Measurements from ENCODE around the gene COL9A3.

Gene COL9A3

DNA sequence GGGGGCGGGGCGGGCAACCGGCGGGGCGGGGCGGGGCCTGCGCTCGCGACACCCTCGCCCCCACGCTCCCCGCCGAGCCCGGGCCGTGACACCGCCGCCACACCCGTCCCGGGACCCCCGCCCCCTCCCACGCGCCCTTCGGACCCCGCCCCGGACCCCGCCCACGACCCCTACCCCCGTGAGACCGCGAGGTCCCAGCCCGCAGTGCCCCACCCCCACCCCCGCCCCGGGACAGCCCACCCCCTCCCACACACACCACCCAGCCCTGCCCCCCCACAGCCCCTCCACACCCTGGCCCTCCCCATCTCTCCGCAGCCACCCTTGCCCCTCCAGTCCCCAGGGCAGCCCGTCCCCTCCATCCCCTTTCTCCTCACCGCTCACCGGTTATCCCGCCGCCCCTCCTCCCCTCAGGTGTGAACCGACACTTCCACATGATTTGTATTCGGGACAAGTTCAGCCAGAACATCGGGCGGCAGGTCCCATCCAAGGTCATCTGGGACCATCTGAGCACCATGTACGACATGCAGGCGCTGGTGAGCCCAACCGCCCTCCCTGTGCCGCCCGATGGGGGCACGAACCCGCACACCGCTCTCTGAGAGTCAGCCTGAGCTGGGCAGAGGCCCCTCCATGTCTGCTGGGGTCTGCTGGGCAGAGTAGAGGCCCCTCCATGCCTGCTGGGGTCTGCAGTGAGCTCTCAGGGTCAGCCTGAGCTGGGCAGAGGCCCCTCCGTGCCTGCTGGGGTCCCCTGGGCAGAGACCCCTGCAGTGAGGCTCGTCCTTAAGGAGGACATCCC is 20.0 kb upstream of the COL9A3 start:
- DNase-seq (ENCODE audit: low read depth, low spot score), result no peak

DNA sequence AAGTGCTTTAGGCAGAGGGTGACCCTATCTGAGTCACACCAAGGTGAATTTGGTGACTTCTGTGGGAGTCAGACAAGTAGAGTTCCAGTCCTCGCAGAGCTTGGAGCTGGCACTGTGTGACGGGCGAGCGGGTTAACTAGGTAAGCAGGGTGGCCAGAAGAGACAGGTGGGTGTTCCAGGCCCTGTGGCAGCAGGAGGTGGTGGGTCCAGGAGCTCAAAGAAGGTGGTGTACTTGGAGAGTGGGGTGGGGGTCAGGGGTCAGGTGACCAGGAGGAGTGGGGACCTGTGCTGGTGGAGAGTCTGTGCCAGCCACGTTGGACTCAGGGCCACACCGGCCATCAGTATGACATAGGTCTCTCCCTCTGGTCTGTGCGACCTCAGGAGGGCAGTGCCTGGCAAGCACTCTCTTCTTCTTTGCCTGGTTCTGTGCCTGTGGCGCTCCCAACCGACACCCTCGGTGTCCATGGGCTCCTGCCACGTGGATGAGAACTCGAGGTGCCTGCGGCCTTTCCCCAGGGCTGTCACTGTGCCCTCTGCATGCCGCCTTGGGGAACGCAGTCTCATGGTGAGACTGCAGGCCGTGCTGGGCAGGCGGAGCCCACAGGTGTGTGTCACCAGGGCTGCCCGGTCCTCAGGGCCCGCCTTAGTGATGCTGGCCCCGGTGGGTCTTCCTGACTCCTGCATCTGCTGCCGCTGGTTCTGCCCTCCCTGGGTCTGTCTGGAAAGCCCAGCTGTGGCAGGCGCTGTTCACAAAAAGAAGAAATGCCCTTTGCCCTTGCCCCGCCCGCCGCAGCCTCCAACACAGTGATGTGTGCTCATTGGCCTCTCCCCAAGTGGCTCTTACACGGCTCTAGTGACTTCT is 18.9 kb upstream of the COL9A3 start:
- DNase-seq (ENCODE audit: low read depth, low spot score), result no peak

DNA sequence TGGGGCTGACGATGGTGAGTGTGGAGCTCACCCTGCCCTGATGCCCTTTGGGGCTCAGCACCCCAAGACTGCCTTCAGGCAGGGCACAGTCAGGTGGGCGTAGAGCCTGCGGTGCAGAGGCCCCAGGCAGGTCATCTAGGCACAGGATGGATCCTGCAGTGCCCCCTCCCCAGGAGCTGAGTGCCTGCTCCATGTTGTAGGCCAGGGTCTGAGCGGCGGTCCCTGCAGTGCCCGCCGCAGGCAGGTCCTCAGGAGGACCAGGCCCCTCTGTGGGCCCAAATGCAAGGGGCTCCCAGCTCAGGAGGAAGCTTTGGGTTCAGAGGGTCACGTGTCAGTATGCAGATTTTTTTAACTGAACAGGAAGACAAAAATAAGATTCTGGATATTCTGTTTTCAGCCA is 17.8 kb upstream of the COL9A3 start:
- no peak for DNase-seq (ENCODE audit: low read depth, low spot score)

DNA sequence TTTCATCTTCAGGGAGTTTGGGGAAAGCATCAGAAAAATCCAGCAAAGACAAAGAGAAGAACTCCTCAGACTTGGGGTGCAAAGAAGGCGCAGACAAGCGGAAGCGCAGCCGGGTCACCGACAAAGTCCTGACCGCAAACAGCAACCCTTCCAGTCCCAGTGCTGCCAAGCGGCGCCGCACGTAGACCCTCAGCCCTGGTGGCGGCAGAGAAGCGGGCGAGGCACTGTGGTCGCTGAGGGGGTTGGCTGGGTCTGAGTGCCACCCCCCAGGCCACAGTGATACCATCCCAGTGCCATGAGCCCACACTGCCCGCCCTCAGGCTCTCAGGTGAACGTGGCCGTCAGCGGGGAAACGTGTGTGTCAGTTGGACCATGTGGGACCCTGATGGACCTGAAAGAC is 17.4 kb upstream of the COL9A3 start:
- DNase-seq (ENCODE audit: low read depth, low spot score), result no peak

DNA sequence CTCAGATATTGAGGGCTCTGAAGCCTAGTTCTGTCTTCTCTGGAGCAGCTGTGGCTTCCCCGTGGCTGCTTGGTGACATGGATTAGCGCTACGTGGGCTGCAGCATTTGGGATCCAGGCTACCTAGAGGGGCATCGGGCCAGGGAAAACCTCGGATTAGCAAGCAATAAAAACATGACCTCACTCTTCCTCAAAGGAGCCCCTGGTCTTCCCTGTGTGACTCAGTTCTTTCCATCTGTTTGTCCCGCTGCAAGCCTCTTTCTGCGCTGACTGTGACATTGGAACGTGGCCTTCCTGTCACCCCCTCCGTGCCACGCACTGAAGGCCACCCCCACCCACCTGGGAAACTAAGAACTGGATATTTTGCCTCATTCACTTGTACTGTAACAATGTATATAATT is 17.0 kb upstream of the COL9A3 start:
- no peak for DNase-seq (ENCODE audit: low read depth, low spot score)

DNA sequence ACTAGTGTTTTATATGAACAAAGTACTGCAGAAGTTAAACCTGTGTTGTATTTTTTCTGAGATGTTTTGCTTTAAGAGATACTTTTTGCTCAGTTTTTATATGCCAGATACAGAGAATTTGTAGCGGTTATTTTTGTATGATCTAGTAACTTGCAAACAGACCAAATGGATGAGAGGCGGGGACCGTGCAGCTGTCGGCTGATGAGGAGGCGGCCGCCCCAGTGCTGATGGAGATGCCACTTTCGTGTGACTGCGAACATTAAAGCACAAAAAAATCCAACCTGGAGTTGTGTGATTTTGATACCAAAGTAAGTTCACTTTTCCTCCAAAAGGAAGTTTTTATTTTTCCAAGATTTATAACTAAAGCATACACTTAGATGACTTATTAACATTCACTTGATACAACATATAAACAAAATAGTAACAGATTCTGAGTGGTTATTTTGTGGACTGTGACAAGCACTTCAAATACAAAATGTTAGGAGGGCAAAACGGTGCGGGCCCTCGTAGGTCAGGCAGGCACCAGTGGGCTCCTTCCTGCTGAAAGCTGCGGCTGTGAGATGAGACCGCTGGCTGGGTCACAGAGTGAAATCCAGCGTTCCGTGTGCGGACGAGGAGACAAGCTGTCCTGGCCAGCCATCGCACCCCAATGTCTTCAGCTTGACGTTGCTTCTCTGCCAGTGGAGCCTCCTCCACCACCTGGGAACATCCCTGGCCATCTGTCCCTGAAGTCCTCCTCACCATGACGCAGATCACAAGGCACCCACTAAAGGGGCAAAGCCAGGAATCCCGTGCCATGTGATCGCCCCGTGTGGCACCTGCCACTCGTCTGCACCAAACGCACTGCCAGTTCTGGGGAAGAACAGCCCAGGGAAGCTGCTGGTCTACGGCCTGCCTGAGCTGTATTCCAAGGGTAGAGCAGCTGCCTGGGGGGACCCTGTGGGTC is 16.3 kb upstream of the COL9A3 start:
- DNase-seq (ENCODE audit: low read depth, low spot score), result no peak

DNA sequence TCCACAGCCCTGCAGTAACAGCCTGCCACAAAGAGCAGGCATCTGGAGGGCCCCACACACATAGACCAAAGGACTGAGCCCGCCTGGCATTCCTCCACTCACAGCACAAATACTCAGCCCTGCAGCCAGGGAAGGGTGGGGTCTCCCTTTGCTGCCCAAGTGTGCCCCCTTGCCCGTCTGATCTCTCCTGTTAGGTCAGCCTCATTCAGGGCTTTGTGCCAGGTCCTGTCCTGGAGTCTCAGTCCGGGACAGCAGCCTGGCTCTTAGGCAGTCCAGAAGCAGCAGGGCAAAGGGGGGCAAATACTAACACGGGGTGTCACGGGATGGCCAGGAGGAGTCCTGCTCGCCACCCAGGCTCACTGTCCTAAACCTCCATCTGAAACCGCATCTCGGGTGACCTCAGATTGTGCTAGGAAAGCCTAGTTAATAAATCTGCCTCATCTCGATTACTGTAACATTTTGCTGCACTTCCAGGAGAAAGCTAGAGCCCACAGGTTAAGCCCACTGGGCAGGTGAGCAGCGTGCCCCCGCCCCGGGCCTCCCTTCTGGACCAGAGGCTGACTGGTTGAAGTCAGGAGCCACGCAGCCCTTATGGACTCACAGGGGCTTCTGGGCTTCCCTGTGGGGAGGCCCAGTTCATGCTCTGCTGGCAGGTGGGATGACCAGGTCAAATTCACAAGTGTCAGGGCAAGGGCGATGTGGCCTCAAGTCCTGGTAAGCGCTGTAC is 15.4 kb upstream of the COL9A3 start:
- DNase-seq (ENCODE audit: low read depth, low spot score), result no peak

DNA sequence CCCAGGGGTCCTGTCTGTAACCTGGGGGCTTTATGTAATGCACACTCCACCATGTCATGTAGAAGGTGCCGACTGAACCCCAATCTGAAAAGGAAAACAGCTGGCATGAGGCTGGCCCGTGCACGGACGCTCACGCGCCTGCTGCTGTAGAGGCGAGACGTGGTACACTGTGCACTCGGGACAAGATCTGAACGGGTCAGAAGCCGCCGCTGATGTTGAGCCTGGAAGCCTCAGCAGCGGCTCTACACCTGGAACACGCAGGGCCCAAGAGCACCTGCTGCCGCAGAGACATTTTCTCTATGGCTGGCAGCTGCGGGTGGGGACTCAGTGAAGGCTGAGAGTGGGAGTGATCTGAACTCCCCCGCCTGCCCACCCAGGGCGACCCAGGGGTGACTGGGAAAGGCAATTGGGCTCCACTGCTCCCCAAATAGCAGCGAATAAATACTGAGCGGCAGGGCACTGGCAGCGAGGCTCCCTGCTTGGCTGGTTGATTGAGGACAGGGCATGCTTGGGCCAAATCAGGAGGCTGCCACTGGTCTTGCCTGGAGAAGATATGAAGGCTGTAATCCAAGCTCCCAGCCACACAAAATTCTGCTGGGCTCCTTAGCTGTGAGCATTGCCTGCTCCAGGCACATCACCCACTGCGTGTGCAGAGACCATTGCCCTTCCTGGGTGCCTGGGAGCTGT is 14.7 kb upstream of the COL9A3 start:
- no peak for DNase-seq (ENCODE audit: low read depth, low spot score)

DNA sequence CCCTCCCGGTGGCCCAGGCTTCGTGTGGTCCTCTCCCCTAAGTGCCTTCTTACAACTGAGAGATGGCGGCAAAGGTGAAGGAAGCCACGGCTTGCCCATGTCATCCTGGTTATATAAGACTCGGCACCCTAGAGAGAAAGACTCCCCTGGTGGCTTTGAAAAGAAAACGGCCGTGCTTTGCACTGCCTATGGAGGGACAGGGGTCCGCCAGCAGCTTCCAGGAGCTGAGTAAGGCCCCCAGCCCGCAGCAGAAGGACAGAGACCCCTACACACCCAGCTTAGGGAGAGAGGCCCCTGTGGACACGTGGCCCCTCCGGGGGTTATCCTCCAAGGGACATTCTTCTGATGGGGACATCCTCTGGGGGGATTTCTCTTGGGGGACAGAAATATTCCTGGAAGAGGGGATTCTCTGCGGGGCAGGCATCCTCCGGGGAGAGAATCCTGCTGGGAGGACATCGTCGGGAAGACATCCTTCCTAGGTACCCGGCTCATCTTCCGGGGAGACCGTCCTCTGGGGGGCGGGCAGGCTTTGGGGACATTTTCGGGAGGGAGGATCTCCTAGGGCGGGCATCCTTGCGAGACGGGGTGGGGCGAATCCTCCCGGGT is 12.7 kb upstream of the COL9A3 start:
- DNase-seq (ENCODE audit: low read depth, low spot score), result no peak

DNA sequence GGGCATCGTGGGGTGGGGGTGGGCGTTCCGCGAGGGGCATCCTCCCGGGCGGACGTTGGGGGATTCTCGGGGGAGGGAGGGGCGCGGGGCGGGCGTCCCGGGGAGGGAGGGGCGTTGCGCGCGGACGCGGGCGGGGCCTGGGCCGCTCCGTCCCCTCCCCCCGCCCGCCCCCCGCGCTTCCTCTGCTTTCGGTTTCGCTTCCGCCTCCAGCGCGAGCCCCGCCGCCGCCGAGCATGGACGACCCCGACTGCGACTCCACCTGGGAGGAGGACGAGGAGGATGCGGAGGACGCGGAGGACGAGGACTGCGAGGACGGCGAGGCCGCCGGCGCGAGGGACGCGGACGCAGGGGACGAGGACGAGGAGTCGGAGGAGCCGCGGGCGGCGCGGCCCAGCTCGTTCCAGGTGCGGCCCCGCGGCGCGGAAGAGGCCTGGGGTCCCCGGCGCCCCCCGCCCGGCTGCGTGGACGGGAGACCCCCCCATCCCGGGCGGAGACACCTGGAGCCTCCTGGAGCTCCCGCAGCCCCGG is 12.2 kb upstream of the COL9A3 start, which contains the start of gene OGFR:
Gene OGFR (plus strand): TSS at position 209 of the 528 bp plus-strand sequence. CDS start 25 bp downstream, at position 234.
- no peak for DNase-seq (ENCODE audit: low read depth, low spot score)

DNA sequence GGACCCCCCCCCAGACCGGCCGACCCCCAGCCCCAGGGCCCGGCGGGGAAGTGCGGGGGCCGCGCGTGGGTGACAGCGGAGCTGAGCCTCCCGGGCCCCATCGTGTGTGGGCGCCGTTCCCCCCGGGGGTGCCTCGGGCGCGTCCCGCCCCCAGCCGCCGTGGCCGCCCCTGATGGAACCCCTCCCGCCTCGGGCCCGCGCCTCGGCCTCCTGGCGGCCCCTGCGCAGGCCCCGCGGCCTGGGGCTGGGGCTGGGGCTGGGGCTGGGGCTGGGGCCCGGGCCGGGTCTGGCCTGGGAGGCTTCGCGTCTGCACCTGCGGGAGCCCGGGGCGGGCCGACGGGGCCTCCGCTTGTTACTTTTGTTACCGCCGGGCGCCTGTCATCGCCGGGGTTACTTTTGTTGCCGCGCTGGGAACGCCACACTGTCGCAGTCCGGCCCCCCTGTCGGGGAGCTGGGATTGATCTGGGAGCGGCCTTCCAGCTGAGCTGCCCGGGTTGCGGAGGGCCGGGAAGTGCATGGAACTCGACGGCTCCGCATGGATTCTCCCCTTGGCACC is 11.6 kb upstream of the COL9A3 start:
- DNase-seq (ENCODE audit: low read depth, low spot score), result no peak

DNA sequence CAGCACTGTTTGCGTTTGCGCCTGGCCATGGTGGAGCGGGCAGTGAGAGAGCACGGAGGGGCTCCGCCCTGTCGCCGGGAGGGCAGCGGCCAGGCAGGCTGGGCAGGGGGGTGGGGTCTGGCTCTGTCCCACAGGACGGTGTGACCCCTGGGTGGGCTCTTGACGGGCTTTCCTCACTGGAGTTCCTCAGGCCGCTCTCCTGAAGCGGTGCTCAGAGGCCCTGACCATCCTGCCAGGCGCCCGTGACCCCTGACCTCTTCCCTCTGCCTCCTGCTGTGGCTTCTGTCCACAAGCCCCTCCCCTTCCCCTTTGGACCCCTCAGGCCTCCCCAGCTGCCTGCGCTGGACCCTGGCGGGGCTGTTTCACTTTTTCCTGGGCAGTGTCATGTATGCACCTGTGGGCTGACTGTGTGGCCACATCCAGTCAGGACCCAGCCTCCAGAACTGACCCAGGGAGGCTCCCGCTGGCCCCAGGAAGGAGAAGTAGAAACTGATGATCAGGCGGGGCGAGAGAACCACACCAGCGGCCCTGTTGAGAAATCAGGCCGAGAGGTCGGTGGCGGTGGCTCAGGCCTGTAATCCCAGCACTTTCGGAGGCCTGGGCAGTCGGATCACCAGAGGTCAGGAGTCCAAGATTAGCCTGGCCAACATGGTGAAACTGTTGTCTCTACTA is 11.0 kb upstream of the COL9A3 start:
- DNase-seq (ENCODE audit: low read depth, low spot score), result no peak

DNA sequence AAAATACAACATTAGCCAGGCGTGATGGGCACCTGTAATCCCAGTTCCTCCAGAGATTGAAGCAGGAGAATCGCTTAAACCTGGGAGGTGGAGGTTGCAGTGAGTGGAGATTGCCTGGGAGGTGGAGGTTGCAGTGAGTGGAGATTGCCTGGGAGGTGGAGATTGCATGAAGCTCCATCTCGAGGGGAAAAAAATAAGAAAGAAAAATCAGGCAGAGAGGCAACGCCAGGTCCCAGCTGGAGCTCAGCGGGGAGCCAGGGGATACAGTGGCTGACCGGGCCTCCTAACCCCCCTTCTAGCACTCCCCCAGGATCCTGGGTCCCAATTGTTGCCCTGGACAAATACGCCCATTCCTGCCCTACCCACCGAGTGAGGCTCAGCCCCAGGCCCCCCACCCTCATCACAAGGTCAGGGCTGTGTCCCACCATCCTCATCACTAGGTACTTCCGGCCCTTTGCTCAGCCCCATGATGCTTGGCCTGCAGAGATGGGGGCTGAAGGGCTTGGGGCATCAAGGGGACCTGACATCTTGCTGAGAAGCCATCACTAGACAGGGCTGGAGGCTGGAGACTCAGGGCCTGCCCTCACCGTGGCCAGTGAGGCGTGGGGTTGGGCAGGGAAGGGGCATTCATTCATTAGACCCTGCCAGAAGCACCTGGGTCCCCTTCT is 10.3 kb upstream of the COL9A3 start:
- DNase-seq (ENCODE audit: low read depth, low spot score), result no peak

DNA sequence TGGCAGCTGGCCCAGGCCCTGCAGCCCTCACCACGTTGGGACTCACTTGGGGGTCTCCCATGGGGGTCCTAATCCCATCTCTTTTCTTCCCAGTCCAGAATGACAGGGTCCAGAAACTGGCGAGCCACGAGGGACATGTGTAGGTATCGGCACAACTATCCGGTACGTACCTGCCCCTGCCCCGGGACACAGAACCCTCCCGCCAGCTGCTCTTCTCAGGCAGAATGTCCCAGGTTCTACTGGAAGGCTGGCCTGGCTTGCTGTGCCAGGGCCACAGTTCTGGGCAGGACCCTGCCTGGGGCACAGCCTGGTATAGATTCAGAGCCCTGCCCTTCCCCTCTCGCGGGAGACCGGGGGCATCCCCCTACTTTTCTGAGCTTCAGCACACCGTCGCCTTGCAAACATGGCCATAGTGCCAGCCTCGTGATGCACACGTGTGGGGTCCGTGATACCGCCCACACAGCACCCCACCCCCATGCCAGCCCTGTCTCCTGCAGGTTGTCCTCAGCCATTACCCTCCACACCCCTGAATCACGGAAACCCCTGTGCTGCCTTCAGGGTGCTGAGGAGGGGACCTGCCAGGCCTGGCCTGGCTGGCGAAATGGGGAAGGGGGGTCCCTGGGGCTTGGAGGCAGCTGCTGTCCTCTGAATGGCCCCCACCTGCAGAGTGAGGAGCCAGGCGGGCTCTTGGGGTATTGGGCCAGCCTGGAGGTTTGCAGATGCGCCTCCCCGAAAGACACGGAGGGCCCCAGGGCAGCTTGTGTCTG is 9.2 kb upstream of the COL9A3 start:
- DNase-seq (ENCODE audit: low read depth, low spot score), result no peak

DNA sequence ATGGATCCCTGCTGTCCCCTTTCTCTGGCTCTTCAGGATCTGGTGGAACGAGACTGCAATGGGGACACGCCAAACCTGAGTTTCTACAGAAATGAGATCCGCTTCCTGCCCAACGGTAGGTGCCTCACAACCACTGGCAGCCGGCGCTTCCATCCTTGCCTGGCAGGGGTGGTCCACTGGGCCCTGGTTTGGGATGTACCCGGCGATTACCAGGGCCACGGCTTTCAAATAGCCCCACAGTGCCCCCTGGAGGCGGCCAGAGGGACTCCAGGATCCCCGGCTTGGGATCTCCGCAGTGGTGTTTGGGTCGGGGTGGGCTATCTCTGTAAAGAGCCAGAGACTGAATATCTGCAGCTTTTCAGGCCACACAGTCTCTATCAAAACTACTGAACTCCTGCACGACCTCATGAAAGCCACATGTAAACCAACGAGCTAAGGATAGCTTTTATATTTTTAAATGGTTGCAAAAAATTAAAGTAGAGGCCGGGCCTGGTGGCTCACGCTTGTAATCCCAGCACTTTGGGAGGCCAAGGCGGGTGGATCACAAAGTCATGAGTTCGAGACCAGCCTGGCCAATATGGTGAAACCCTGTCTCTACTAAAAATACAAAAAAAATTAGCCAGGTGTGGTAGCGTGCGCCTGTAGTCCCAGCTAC is 8.5 kb upstream of the COL9A3 start:
- DNase-seq (ENCODE audit: low read depth, low spot score), result no peak

DNA sequence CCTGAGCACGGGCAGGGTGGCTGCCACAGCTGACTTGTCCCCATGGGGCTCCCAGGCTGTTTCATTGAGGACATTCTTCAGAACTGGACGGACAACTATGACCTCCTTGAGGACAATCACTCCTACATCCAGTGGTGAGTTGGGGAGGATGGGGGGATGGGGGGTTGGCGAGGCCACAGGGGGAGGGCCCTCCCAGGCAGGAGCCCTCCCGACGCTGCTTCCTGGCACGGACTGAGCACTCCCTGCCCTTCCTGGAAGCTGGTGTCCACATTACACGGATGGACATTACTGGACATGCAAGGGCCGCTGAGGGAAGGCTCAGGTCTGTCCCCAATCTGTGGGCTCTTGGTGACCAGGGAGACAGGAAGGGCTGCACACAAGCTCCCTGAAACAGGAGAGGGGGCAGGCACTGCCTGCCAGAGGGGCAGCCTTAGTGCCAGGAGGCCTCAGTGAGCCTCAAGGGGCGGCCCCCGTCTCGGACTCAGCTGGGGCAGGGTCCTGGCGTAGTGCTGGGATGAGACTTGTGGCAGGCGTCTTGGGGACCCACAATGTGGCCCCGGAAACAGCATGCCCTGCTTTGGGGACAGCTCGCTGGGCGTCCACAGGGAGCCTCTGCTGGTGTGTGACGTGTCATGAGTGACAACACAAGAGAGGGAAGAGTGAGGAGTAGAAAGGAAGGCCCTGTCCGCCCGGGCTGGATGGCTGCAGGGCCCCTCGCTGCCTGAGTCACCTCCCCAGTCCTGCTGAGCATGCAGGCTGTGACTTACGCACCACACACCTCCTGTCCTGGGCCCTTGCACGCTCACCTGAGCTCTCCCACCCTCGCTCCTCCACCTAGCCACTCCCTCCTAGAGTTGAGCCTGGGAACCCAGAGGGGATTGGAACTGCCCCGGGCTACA is 7.1 kb upstream of the COL9A3 start:
- no peak for DNase-seq (ENCODE audit: low read depth, low spot score)

Data from iPS DF 19.7 (cell line).